Spleen (tissue), 7 donors: ENCODE measurements around the gene TRAFD1.

Source experiments
- POLR2A ChIP-seq, 3 donors: fragments of 450-650 bp; IDR thresholded peaks; one replicate each; pipeline ENCODE4 v1.5.1; 2017; ENCODE audit warnings: antibody characterized with exemption in 3 of 3, mild to moderate bottlenecking in 1 of 3
- POLR2AphosphoS5 ChIP-seq, 3 donors: sonication (generic); formaldehyde crosslinking; IDR thresholded peaks; one replicate each; pipeline ENCODE4 v1.5.1; 2017; ENCODE audit warnings: antibody characterized with exemption in 3 of 3
- TF ChIP-seq, protein P1 (sequence below), 11 experiments: fragments of 200-600 bp in 7 of 11; fragments of 450-650 bp in 4 of 11; sonication (generic) in 4 of 11; IDR thresholded peaks in 8 of 11; conservative IDR thresholded peaks in 3 of 11; 1 replicate in 7 of 11; 2 replicates in 4 of 11; pipeline versions ENCODE4 v1.4.0 to v1.8.0; 2016 to 2021; ENCODE audit warnings: antibody characterized with exemption in 11 of 11, inconsistent platforms in 4 of 11, mild to moderate bottlenecking in 1 of 11
- donor health status: DM: no; HTN: no; CAD: no; lungs with moderate emphysema.
- donor health status: DM: no; HTN: no; CAD: no.
- donor health status: DM: no; HTN: no; CAD: no.

DNA sequence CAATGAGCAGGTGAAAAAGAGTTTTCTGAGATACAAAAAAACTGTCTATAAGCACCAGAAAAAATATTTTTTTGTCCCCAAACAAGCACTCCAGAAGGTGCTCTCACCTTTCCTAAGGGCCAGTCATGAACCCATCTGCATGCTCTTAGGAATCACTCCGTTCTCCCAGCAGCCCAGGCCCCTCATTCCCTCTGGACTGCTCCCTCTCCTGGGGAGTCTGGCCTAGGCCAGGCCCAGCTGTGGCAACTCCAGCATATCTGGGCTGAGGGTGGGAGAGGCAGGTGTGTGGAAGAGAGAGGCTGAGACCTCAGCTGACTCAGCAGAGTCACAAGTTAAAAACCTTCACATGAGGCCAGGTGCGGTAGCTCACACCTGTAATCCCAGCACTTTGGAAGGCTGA lies 54.6 kb downstream of the TRAFD1 start:
- TF ChIP-seq, protein P1, sequence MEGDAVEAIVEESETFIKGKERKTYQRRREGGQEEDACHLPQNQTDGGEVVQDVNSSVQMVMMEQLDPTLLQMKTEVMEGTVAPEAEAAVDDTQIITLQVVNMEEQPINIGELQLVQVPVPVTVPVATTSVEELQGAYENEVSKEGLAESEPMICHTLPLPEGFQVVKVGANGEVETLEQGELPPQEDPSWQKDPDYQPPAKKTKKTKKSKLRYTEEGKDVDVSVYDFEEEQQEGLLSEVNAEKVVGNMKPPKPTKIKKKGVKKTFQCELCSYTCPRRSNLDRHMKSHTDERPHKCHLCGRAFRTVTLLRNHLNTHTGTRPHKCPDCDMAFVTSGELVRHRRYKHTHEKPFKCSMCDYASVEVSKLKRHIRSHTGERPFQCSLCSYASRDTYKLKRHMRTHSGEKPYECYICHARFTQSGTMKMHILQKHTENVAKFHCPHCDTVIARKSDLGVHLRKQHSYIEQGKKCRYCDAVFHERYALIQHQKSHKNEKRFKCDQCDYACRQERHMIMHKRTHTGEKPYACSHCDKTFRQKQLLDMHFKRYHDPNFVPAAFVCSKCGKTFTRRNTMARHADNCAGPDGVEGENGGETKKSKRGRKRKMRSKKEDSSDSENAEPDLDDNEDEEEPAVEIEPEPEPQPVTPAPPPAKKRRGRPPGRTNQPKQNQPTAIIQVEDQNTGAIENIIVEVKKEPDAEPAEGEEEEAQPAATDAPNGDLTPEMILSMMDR (IDR thresholded peaks at IDR 0.05 in 8 of 11, conservative IDR thresholded peaks at IDR 0.05 in 3 of 11): no peak
- TF ChIP-seq POLR2A (IDR thresholded peaks at IDR 0.05): no peak
- no peak for TF ChIP-seq POLR2AphosphoS5 (IDR thresholded peaks at IDR 0.05)
